Natural killer cell treated with Interleukin-12 subunit alpha and Interleukin-12 subunit beta and Interleukin-15 and Interleukin-18, amount 100 ng/mL, for 72 hours (primary cell): ENCODE measurements around the gene SST. TPM values are rescaled to one million over a fixed set of nuclear protein-coding genes. Genes with fewer than 3 reads are reported as not detected.

Experiments used
- ATAC-seq, 2 donors: fragments of 150-1000 bp; cut with Tn5 transposase in 1 of 2; sonication (Bioruptor Pico), chemical (Tn5 transposase) in 1 of 2; 2 replicates each; pipeline ENCODE4 v1.10.0; 2021
- DNase-seq: peaks from one replicate; pipeline ENCODE4 v3.0.0; 2022; ENCODE audit warnings: low spot score
- H3K27ac Mint-ChIP-seq, 2 donors: 1 replicate in 1 of 2; 2 replicates in 1 of 2; pipeline ENCODE4 v1.8.0; 2022; ENCODE audit warnings: mixed read lengths in 2 of 2, mild to moderate bottlenecking in 1 of 2, moderate library complexity in 1 of 2
- H3K27me3 Mint-ChIP-seq, 2 donors: 1 replicate in 1 of 2; 2 replicates in 1 of 2; pipeline ENCODE4 v1.8.0; 2022; ENCODE audit warnings: mixed read lengths in 2 of 2
- H3K36me3 Mint-ChIP-seq: one replicate; pipeline ENCODE4 v1.8.0; 2022; ENCODE audit warnings: mixed read lengths
- H3K4me1 Mint-ChIP-seq, 2 donors: 1 replicate in 1 of 2; 2 replicates in 1 of 2; pipeline ENCODE4 v1.8.0; 2022; ENCODE audit warnings: low read depth in 2 of 2, mixed read lengths in 2 of 2, mild to moderate bottlenecking in 1 of 2
- H3K4me3 Mint-ChIP-seq: one replicate; pipeline ENCODE4 v1.8.0; 2022; ENCODE audit warnings: mixed read lengths
- H3K9me3 Mint-ChIP-seq: 2 replicates; pipeline ENCODE4 v1.8.0; 2022; ENCODE audit warnings: mixed read lengths
- total RNA-seq, 2 donors: library from RNA; stranded (reverse); gene quantifications; one replicate each; pipeline ENCODE4 v1.2.3, GENCODE V29; 2022

Gene SST
- not detected for total RNA-seq

GRCh38 chr3:187669675-187670504 lies at the start of gene SST:
Gene SST (minus strand): TSS chr3:187670394. CDS start chr3:187670291, 103 bp downstream.
- Mint-ChIP-seq H3K27me3 (peaks cover 45 to 73% of the 10 kb centered on the region in 2 donors), H3K4me1 (peaks cover 0 to 6% of the 10 kb centered on the region in 2 donors), H3K27ac (no peak within 1 kb of the TSS), H3K36me3 (no peaks in the 10 kb centered on the region), H3K9me3 (no peaks in the 10 kb centered on the region), H3K4me3 (no peak within 1 kb of the TSS)
- DNase-seq (no peak), ATAC-seq (no peak)

GRCh38 chr3:187719628-187720336 lies 49.6 kb upstream of the SST start:
- ATAC-seq (no peak), DNase-seq (no peak)
- no peak overlapping the region for H3K27ac Mint-ChIP-seq
- H3K36me3 Mint-ChIP-seq, result peaks cover 15% of the 10 kb centered on the region
- H3K4me3 Mint-ChIP-seq, result no peak overlapping the region
- no peaks in the 10 kb centered on the region for H3K9me3 Mint-ChIP-seq
- H3K27me3 Mint-ChIP-seq, result peaks cover 0 to 2% of the 10 kb centered on the region in 2 donors
- peaks cover 0 to 9% of the 10 kb centered on the region in 2 donors for H3K4me1 Mint-ChIP-seq

DNA sequence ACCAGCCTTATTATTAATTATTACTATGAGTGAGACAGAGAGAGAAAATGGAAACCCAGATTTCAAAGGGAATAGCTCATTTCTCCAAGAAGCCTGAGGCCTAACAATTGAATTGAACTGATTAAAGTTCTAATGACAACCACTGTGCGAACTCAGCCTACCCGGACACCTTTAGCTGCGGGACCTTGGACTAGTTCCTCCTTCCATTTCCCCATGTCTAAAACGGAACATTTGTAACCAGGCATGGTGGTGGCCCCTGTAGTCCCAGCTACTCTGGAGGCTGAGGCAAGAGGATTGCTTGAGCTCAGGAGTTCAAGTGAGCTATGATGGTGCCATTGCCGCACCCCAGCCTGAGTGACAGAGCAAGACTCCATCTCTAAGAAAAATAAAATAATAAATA lies 48.6 kb upstream of the SST start:
- H3K27me3 Mint-ChIP-seq, result peaks cover 0 to 2% of the 10 kb centered on the region in 2 donors
- no peak for DNase-seq
- no peaks in the 10 kb centered on the region for H3K9me3 Mint-ChIP-seq
- ATAC-seq, result no peak
- no peak overlapping the region for H3K27ac Mint-ChIP-seq
- no peak overlapping the region for H3K4me3 Mint-ChIP-seq
- peaks cover 15% of the 10 kb centered on the region for H3K36me3 Mint-ChIP-seq
- peaks cover 8 to 18% of the 10 kb centered on the region in 2 donors for H3K4me1 Mint-ChIP-seq

- Mint-ChIP-seq H3K4me3 (no peak overlapping the region), H3K36me3 (peaks cover 9% of the 10 kb centered on the region), H3K27ac (no peak overlapping the region), H3K27me3 (peaks cover 0 to 2% of the 10 kb centered on the region in 2 donors), H3K4me1 (peaks cover 8 to 21% of the 10 kb centered on the region in 2 donors), H3K9me3 (no peaks in the 10 kb centered on the region)
- ATAC-seq (no peak), DNase-seq (no peak)
These were observed 47.4 kb upstream of the SST start for GRCh38 chr3:187717572-187717971.

- H3K27me3 Mint-ChIP-seq, result peaks cover 0 to 2% of the 10 kb centered on the region in 2 donors
- H3K4me1 Mint-ChIP-seq, result peaks cover 8 to 15% of the 10 kb centered on the region in 2 donors
- ATAC-seq (peak; percentile 82 to 84), DNase-seq (peak; percentile 76)
- H3K36me3 Mint-ChIP-seq, result no peaks in the 10 kb centered on the region
- H3K9me3 Mint-ChIP-seq, result no peaks in the 10 kb centered on the region
- peak overlapping the region in 1 of 2 donors; percentile 2 for H3K27ac Mint-ChIP-seq
- no peak overlapping the region for H3K4me3 Mint-ChIP-seq
These were observed 44.3 kb upstream of the SST start for GRCh38 chr3:187714404-187714979.

- Mint-ChIP-seq H3K9me3 (no peaks in the 10 kb centered on the region), H3K4me1 (peaks cover 8 to 12% of the 10 kb centered on the region in 2 donors), H3K36me3 (no peaks in the 10 kb centered on the region), H3K27me3 (peaks cover 0 to 2% of the 10 kb centered on the region in 2 donors), H3K4me3 (no peak overlapping the region), H3K27ac (no peak overlapping the region)
- DNase-seq, result no peak
- peak; percentile 65 to 74 for ATAC-seq
These were observed 43.3 kb upstream of the SST start for GRCh38 chr3:187713504-187713903.

GRCh38 chr3:187709155-187709554 lies 39.0 kb upstream of the SST start:
- peaks cover 3 to 6% of the 10 kb centered on the region in 2 donors for H3K4me1 Mint-ChIP-seq
- H3K9me3 Mint-ChIP-seq, result no peaks in the 10 kb centered on the region
- H3K36me3 Mint-ChIP-seq, result no peaks in the 10 kb centered on the region
- no peak overlapping the region for H3K4me3 Mint-ChIP-seq
- no peak for DNase-seq
- H3K27ac Mint-ChIP-seq, result no peak overlapping the region
- ATAC-seq, result no peak
- peaks cover 0 to 2% of the 10 kb centered on the region in 2 donors for H3K27me3 Mint-ChIP-seq

GRCh38 chr3:187708696-187709095 lies 38.5 kb upstream of the SST start:
- Mint-ChIP-seq H3K9me3 (no peaks in the 10 kb centered on the region), H3K4me3 (no peak overlapping the region)

DNA sequence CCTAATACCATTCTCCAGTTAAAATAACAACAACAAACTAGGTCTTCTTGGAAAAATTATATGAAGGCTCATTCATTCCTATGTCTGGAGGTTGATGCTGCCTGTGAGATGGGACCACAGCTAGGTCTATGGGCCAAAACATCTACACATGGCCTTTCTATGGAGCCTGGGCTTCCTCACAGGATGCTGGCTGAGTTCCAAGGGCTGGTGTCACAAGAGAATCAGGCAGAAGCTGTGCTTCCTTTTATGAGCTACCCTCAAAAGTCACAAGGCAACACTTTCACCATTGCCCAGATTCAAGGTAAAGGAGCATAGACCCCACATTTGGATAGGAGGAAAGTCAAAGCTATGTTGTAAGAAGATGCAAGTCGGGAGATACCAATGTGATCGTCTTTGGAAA lies 36.8 kb upstream of the SST start:
- no peak overlapping the region for H3K27ac Mint-ChIP-seq
- ATAC-seq (no peak), DNase-seq (no peak)
- H3K4me1 Mint-ChIP-seq, result no peaks in the 10 kb centered on the region
- no peak overlapping the region for H3K4me3 Mint-ChIP-seq
- peaks cover 0 to 2% of the 10 kb centered on the region in 2 donors for H3K27me3 Mint-ChIP-seq
- H3K36me3 Mint-ChIP-seq, result no peaks in the 10 kb centered on the region
- no peaks in the 10 kb centered on the region for H3K9me3 Mint-ChIP-seq

More at GRCh38 chr3:187708696-187709095, 38.5 kb upstream of the SST start:
- Mint-ChIP-seq H3K27ac (no peak overlapping the region), H3K27me3 (peaks cover 0 to 2% of the 10 kb centered on the region in 2 donors), H3K36me3 (no peaks in the 10 kb centered on the region), H3K4me1 (peaks cover 0 to 2% of the 10 kb centered on the region in 2 donors)
- DNase-seq (no peak), ATAC-seq (no peak)

DNA sequence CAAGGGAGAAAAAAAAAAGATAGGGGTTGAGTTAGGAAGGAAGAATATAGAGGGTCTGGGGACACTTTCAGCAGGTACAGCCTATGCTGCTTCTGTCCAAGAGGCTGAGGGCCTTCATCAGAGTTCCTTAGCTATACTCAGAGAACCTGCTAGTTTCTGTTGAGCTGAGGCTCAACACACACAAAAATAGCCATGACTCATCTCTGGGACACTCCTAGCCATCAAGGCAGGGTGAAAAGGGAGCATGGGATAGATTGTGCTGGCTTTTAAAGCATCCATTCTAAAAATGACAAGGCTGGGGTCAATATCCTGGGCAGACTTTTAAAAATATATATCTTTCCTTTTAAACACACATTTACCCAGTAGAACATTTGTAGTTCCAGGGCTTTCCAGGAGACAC lies 35.0 kb upstream of the SST start:
- DNase-seq (no peak), ATAC-seq (no peak)
- Mint-ChIP-seq H3K36me3 (no peaks in the 10 kb centered on the region), H3K9me3 (no peaks in the 10 kb centered on the region), H3K4me3 (no peak overlapping the region), H3K27ac (no peak overlapping the region), H3K4me1 (no peaks in the 10 kb centered on the region), H3K27me3 (peaks cover 0 to 2% of the 10 kb centered on the region in 2 donors)

- H3K27me3 Mint-ChIP-seq, result peaks cover 0 to 4% of the 10 kb centered on the region in 2 donors
- no peak for ATAC-seq
- H3K4me3 Mint-ChIP-seq, result no peak within 1 kb of the TSS
- no peaks in the 10 kb centered on the region for H3K4me1 Mint-ChIP-seq
- DNase-seq, result no peak
- no peaks in the 10 kb centered on the region for H3K9me3 Mint-ChIP-seq
- H3K36me3 Mint-ChIP-seq, result no peaks in the 10 kb centered on the region
- no peak within 1 kb of the TSS for H3K27ac Mint-ChIP-seq
These were observed 32.4 kb upstream of the SST start, which contains the start of gene RTP2 for GRCh38 chr3:187702507-187703033. Gene RTP2 (minus strand): TSS chr3:187702557. CDS start chr3:187702128, 429 bp downstream.

DNA sequence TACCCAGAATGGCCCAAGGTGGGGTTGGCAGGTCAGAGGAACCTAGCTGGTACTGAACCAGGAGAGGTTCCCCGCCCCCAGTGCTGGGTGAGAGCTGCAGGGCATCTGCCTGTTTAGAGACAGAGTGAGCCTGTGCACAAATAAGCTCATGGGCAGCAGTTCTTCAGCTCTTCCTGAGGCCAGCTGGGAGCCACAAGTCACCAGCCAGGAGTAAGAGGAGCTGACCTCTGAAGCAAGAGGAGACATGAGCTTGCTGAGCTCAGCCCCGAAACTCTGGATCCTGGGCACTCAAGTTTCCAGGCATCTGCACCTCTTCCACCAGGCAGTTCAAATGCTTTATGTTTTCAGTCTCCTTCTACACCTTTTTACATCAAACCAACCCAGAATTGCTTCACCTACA lies 30.1 kb upstream of the SST start:
- no peak for DNase-seq
- Mint-ChIP-seq H3K9me3 (no peaks in the 10 kb centered on the region), H3K36me3 (no peaks in the 10 kb centered on the region), H3K4me3 (no peak overlapping the region), H3K4me1 (no peaks in the 10 kb centered on the region), H3K27me3 (peaks cover 11 to 13% of the 10 kb centered on the region in 2 donors), H3K27ac (no peak overlapping the region)
- ATAC-seq, result no peak

DNA sequence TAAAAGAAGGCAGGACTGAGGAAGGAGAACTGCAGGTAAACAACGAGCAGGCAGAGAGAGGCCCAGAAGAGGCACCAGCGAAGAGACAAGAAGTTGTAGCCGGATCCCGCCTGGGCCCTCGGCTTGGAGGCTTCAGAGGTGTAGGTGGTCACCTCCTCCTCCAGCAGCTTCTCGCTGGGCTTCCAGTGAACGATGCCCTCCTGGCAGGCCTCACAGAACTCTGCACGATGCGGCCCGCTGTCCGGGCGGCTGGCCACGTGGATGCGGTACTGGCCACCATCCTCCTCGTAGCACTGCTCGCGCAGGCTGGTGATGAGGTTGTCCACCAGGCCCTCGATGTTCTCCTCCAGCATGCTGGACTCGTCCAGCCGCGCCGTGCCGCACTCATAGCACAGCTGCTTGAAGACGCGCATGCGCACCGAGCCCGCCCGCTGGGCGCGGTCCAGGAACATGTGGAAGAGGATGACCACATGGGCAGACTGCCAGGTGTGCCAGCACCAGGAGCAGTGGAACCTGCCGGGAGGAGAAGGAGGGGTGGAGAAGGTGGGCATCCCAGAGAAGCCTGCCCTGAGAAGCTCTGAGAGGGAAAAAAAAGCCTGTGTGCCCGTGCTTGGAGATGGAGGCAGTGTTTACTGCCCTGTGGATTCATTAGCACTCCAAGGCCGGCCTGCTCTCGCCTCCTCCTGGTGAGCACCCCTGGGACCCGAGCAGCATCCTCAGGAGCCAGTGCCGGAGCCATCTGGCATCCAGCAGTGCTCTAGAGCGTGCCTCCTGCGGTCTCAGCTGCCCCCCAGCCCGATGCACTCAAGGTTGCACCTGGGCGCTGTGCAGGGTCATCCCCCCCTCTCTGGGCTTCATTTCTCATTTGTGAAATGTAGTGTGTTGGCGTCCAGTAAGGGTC lies 28.6 kb upstream of the SST start:
- no peak overlapping the region for H3K4me3 Mint-ChIP-seq
- no peak overlapping the region for H3K27ac Mint-ChIP-seq
- peak in 1 of 2 donors; percentile 2 for ATAC-seq
- no peak for DNase-seq
- H3K9me3 Mint-ChIP-seq, result no peaks in the 10 kb centered on the region
- H3K27me3 Mint-ChIP-seq, result peaks cover 18 to 26% of the 10 kb centered on the region in 2 donors
- H3K36me3 Mint-ChIP-seq, result no peaks in the 10 kb centered on the region
- no peaks in the 10 kb centered on the region for H3K4me1 Mint-ChIP-seq
